Measurements from ENCODE around the gene ROR1.

DNA sequence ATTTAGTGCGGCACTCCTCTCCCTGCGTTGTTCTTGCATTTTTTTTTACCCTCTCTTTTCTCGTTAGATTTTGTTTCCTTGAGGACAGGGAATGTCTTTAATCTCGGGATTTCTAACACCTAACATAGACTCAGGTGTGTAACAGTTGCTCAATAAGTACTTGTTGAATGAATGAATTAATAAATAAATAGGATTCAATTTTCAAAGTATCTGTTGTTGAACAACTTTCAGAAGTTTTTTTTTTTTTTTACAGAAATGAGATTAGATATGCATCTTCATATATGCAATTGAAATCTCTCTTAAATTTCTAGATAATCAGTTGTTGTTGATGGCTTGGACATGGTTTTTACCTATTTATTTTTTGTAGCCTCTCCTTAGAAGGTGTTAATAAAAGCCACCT lies 83.1 kb downstream of the ROR1 start:
- TF ChIP-seq POLR2AphosphoS5 (IDR thresholded peaks at IDR 0.05; ENCODE audit: borderline replicate concordance, low read depth, low read length) = no peak
- no peak for TF ChIP-seq EZH2 (IDR thresholded peaks at IDR 0.05)

All from SK-N-MC (cell line).